Endothelial cell of umbilical vein (primary cell): ENCODE results near the gene SRPX2.

Source experiments
- CTCF ChIP-seq, 2 donors: IDR thresholded peaks; 1 replicate in 1 of 2; 2 replicates in 1 of 2; pipeline ENCODE4 v1.5.1; 2011; ENCODE audit warnings: low read length in 2 of 2, mild to moderate bottlenecking in 2 of 2, moderate library complexity in 2 of 2, control low read depth in 1 of 2, inconsistent platforms in 1 of 2, low read depth in 1 of 2; ENCODE audit not compliant: insufficient read depth in 1 of 2; ENCODE audit errors: extremely low read depth in 1 of 2
- EZH2 ChIP-seq: IDR thresholded peaks from 2 replicates; pipeline ENCODE4 v1.6.1; 2012; ENCODE audit warnings: borderline replicate concordance, low read depth, mild to moderate bottlenecking, moderate library complexity, low read length, inconsistent platforms; ENCODE audit not compliant: severe bottlenecking
- MAX ChIP-seq: IDR thresholded peaks from 2 replicates; pipeline ENCODE4 v1.6.1; 2011; ENCODE audit not compliant: insufficient read depth, insufficient read length
- MYC ChIP-seq: IDR thresholded peaks from one replicate; pipeline ENCODE4 v1.6.1; 2011; ENCODE audit warnings: mild to moderate bottlenecking, low read depth, low read length
- POLR2A ChIP-seq: IDR thresholded peaks from 2 replicates; pipeline ENCODE4 v1.6.1; 2012; ENCODE audit warnings: low read depth, mild to moderate bottlenecking, control low read depth, low read length
- POLR2AphosphoS5 ChIP-seq: IDR thresholded peaks from 2 replicates; pipeline ENCODE4 v1.6.1; 2012; ENCODE audit warnings: low read depth, mild to moderate bottlenecking, control low read depth, low read length, moderate library complexity; ENCODE audit not compliant: insufficient read depth

GRCh38 chrX:100698551-100698950 lies 54.6 kb downstream of the SRPX2 start:
- no peak for TF ChIP-seq CTCF (IDR thresholded peaks at IDR 0.05; ENCODE audit: extremely low read depth in 1 of 2, insufficient read depth in 1 of 2, low read depth in 1 of 2, low read length in 2 of 2)
- no peak for TF ChIP-seq POLR2AphosphoS5
- no peak for TF ChIP-seq EZH2
- no peak for TF ChIP-seq POLR2A
- no peak for TF ChIP-seq MYC
- TF ChIP-seq MAX: no peak
